ENCODE results near the gene GNAQ.
"Not testable (repeated sequence)": the region's sequence is repeated elsewhere in the genome, so short reads cannot be mapped to it uniquely, and the experiment has no call there.

Gene GNAQ

GRCh38 chr9:77865385-77866047 lies 166.1 kb downstream of the GNAQ start:
- no peak for DNase-seq

GRCh38 chr9:77864211-77864889 lies 167.3 kb downstream of the GNAQ start:
- no peak for DNase-seq

- not testable (repeated sequence) for DNase-seq
These were observed 168.0 kb downstream of the GNAQ start for GRCh38 chr9:77863638-77864037.

- not testable (repeated sequence) for DNase-seq
These were observed 170.7 kb downstream of the GNAQ start for GRCh38 chr9:77860953-77861352.

GRCh38 chr9:77857513-77858259 lies 173.9 kb downstream of the GNAQ start:
- DNase-seq, result no peak

GRCh38 chr9:77856615-77857014 lies 175.0 kb downstream of the GNAQ start:
- no peak for DNase-seq

- DNase-seq, result no peak
These were observed 176.7 kb downstream of the GNAQ start for GRCh38 chr9:77854916-77855311.

- no peak for DNase-seq
These were observed 177.2 kb downstream of the GNAQ start for GRCh38 chr9:77854258-77854915.

- DNase-seq, result no peak
These were observed 177.9 kb downstream of the GNAQ start for GRCh38 chr9:77853716-77854115.

GRCh38 chr9:77851882-77852595 lies 179.6 kb downstream of the GNAQ start:
- DNase-seq, result no peak

GRCh38 chr9:77848897-77849296 lies 182.7 kb downstream of the GNAQ start:
- DNase-seq, result peak in 1 of 2 experiments; percentile 18

- DNase-seq, result no peak
These were observed 183.2 kb downstream of the GNAQ start for GRCh38 chr9:77848404-77848803.

GRCh38 chr9:77847626-77848025 lies 184.0 kb downstream of the GNAQ start:
- DNase-seq, result no peak

- DNase-seq, result peak in 1 of 2 experiments; percentile 40
These were observed 184.5 kb downstream of the GNAQ start for GRCh38 chr9:77847059-77847499.

GRCh38 chr9:77844415-77844814 lies 187.2 kb downstream of the GNAQ start:
- DNase-seq, result no peak

- DNase-seq, result no peak
These were observed 187.8 kb downstream of the GNAQ start for GRCh38 chr9:77843871-77844155.

- DNase-seq, result no peak
These were observed 188.3 kb downstream of the GNAQ start for GRCh38 chr9:77843076-77843870.

- DNase-seq, result peak in 1 of 2 experiments; percentile 23
These were observed 189.7 kb downstream of the GNAQ start for GRCh38 chr9:77841739-77842386.

GRCh38 chr9:77839459-77840140 lies 192.0 kb downstream of the GNAQ start:
- DNase-seq, result no peak

GRCh38 chr9:77838986-77839385 lies 192.6 kb downstream of the GNAQ start:
- no peak for DNase-seq

Data from SW 1271 (cell line).